Prostate gland (tissue), 2 donors: ENCODE results near the gene GFER. TPM values are rescaled to one million over a fixed set of nuclear protein-coding genes. Genes with fewer than 3 reads are reported as not detected.

Experiments
- DNase-seq: peaks from one replicate; pipeline ENCODE4 v3.0.0-alpha.2; 2019; ENCODE audit warnings: low spot score
- H3K27ac ChIP-seq, 2 donors: fragments of 200-600 bp; sonication (generic); 2 replicates each; pipeline ENCODE4 v1.5.1; 2017 to 2019
- H3K27me3 ChIP-seq: fragments of 200-600 bp; sonication (generic); replicated peaks from 2 replicates; pipeline ENCODE4 v1.5.1; 2019; ENCODE audit not compliant: insufficient read depth
- H3K36me3 ChIP-seq, 2 donors: fragments of 200-600 bp; sonication (generic); 1 replicate in 1 of 2; 2 replicates in 1 of 2; pipeline versions ENCODE4 v1.5.1 to v1.8.1; 2017 to 2019
- H3K4me1 ChIP-seq: fragments of 200-600 bp; sonication (generic); replicated peaks from 2 replicates; pipeline ENCODE4 v1.5.1; 2019
- H3K4me3 ChIP-seq, 2 donors: fragments of 200-600 bp; sonication (generic); 2 replicates each; pipeline ENCODE4 v1.5.1; 2017 to 2019
- H3K9me3 ChIP-seq: fragments of 200-600 bp; sonication (generic); 2 replicates; pipeline ENCODE4 v1.5.1; 2017
- CTCF ChIP-seq, 4 experiments: fragments of 200-600 bp in 2 of 4; fragments of 450-650 bp in 2 of 4; sonication (generic) in 2 of 4; IDR thresholded peaks; 1 replicate in 3 of 4; 2 replicates in 1 of 4; pipeline ENCODE4 v1.5.1; 2016 to 2019; ENCODE audit warnings: antibody characterized with exemption in 4 of 4, mild to moderate bottlenecking in 2 of 4, moderate library complexity in 2 of 4
- POLR2A ChIP-seq: fragments of 450-650 bp; IDR thresholded peaks from one replicate; pipeline ENCODE4 v1.6.1; 2016; ENCODE audit warnings: antibody characterized with exemption, mild to moderate bottlenecking
- POLR2AphosphoS5 ChIP-seq: sonication (generic); formaldehyde crosslinking; IDR thresholded peaks from one replicate; pipeline ENCODE4 v1.6.1; 2017; ENCODE audit warnings: antibody characterized with exemption
- WGBS: methylation state at CpG from one replicate; pipeline ENCODE4 v1.1.5; 2018; 5-methylcytosine and 5-hydroxymethylcytosine counted together
- intact Hi-C: fragments of 100-400 bp; cut with DNase I; formaldehyde crosslinking; loops from one replicate; pipeline ENCODE4 v1.14.2; 2022
- total RNA-seq, 2 donors: library from RNA; depleted of rRNA; stranded (reverse); fragments of >200 nt; gene quantifications; one replicate each; pipeline ENCODE4 v1.1.0, GENCODE V29; 2016

The GFER gene
- total RNA-seq, 2 donors from 2014 or later = 21.1 to 26.6 TPM

DNA sequence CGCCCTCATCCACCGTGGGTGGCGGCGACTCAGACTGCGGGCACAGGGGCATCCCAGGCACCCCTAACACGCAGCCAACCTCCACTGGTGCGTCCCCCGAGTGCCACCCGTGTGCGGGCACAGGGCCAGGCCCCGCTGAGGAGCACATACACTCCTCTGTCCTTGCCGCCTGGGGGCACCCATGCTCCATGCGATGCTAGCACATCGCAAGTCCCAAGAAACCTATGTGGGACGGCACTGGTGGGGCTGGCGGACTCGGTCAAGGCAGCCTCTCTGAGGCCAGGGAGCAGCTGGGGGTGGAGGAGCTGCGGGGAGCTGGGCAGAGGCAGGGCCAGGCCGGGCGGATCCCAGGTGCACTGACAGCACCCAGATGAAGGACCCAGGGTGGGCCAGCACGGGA is 21.7 kb downstream of the GFER start:
- DNase-seq = no peak
- peaks cover 29% of the 10 kb centered on the region for H3K4me1 ChIP-seq
- WGBS = 76% methylated on average over 21 of the region's 21 CpGs
- H3K9me3 ChIP-seq = no peaks in the 10 kb centered on the region
- TF ChIP-seq POLR2A = no peak
- TF ChIP-seq CTCF (IDR thresholded peaks at IDR 0.05) = no peak
- TF ChIP-seq POLR2AphosphoS5 = no peak
- H3K4me3 ChIP-seq = no peak overlapping the region
- intact Hi-C loops = no loop called here
- no peak overlapping the region for H3K27ac ChIP-seq
- peaks cover 4 to 12% of the 10 kb centered on the region in 2 donors for H3K36me3 ChIP-seq
- no peaks in the 10 kb centered on the region for H3K27me3 ChIP-seq

- H3K9me3 ChIP-seq = no peaks in the 10 kb centered on the region
- TF ChIP-seq POLR2A (no peak), POLR2AphosphoS5 (no peak), CTCF (IDR thresholded peaks at IDR 0.05) (no peak)
- H3K27me3 ChIP-seq = no peaks in the 10 kb centered on the region
- peaks cover 29% of the 10 kb centered on the region for H3K4me1 ChIP-seq
- H3K36me3 ChIP-seq = peaks cover 4 to 8% of the 10 kb centered on the region in 2 donors
- intact Hi-C loops = no loop called here
- H3K27ac ChIP-seq = no peak overlapping the region
- no peak for DNase-seq
- no peak overlapping the region for H3K4me3 ChIP-seq
- WGBS = 82% methylated on average over 8 of the region's 8 CpGs
These were observed 22.3 kb downstream of the GFER start for GRCh38 chr16:2006317-2006716.

DNA sequence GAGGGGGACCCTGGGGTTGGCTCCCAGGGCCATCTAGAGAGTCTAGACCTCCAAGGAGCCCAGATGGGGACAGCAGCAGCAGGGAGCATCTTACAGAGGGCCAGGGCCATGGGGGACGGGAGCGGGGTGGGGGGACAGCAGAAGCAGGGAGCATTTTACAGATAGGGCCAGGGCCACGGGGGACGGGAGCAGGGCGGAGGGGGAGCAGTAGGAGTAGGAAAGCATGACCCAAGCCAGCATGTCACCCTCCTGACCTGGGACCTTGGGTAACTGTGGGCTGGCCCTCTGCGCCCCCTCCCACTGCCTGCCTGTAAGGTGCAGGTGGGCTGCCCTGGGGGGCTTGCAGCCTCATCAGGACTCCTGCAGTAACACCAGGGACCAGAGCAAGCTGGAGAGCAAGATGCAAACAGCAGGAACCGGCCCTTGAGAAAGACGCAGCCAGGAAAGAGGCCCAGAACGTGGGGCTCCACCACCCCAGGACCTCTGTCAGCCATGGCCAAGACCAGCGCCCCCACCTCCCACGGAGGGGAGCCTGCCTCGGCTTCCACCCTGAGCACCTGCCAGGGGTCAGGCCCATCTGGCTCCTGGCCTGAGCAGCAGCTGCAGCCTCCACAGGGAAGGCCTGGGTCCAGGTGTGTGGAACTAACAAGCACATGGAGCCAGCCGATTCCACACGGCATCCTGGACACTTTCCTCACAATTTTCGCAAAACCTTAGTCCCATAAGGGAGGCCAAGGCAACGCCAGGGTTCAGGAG is 23.3 kb downstream of the GFER start:
- intact Hi-C loops = no loop called here
- 76% methylated on average over 16 of the region's 16 CpGs for WGBS
- H3K9me3 ChIP-seq = no peaks in the 10 kb centered on the region
- no peaks in the 10 kb centered on the region for H3K27me3 ChIP-seq
- no peak overlapping the region for H3K27ac ChIP-seq
- DNase-seq = no peak
- H3K4me1 ChIP-seq = peaks cover 29% of the 10 kb centered on the region
- no peaks in the 10 kb centered on the region for H3K36me3 ChIP-seq
- TF ChIP-seq POLR2AphosphoS5 = no peak
- H3K4me3 ChIP-seq = no peak overlapping the region

- Histone ChIP-seq H3K27me3 (no peaks in the 10 kb centered on the region), H3K4me1 (peaks cover 29% of the 10 kb centered on the region)
These were observed 24.1 kb downstream of the GFER start for GRCh38 chr16:2008009-2008526.

DNA sequence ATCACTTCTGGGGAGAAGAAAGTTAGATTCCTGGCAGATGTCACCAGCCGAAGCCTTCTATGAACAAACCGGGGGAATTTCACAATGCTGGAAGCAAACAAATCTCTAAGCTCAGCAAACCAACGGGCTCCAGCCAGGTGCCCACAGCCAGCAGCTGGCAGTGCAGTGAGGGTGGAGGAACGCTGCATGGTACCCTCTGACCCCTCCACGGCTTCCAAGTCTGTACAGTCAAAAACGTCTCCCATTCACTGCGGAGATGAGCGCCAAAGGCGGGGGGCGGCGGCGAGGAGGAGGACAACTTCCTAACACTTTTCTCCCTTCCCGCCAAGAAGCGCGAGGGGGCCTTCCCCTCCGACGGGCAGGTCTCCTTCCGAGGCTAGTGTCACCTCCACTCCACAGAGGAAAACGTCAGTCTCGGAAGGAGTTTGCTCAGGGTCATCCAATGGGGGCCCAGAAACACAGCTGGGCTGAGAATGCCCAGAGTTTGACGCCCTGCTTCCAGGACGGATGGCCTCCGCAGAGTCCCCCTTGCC is 24.7 kb downstream of the GFER start:
- H3K27me3 ChIP-seq = no peaks in the 10 kb centered on the region
- TF ChIP-seq POLR2A (no peak), CTCF (IDR thresholded peaks at IDR 0.05) (no peak), POLR2AphosphoS5 (no peak)
- H3K27ac ChIP-seq = peak overlapping the region; percentile 69 to 79
- H3K36me3 ChIP-seq = no peaks in the 10 kb centered on the region
- no peak for DNase-seq
- peaks cover 29% of the 10 kb centered on the region for H3K4me1 ChIP-seq
- intact Hi-C loops = no loop called here
- peak overlapping the region; percentile 93 to 96 for H3K4me3 ChIP-seq
- no peaks in the 10 kb centered on the region for H3K9me3 ChIP-seq
- 2% methylated on average over 23 of the region's 23 CpGs for WGBS

More at GRCh38 chr16:2008009-2008526, 24.1 kb downstream of the GFER start:
- no peaks in the 10 kb centered on the region for H3K36me3 ChIP-seq
- H3K9me3 ChIP-seq = no peaks in the 10 kb centered on the region
- H3K27ac ChIP-seq = peak overlapping the region in 1 of 2 donors; percentile 69
- 44% methylated on average over 15 of the region's 15 CpGs for WGBS
- H3K4me3 ChIP-seq = peak overlapping the region in 1 of 2 donors; percentile 96
- intact Hi-C loops = no loop called here
- TF ChIP-seq CTCF (IDR thresholded peaks at IDR 0.05) = no peak
- peak; percentile 27 for TF ChIP-seq POLR2A
- DNase-seq = no peak
